Putamen (tissue), 1 donor: Measurements from ENCODE around the gene NLGN4Y.

Experiments
- DNase-seq: peaks from one replicate; pipeline ENCODE4 v3.0.0-alpha.2; 2016; ENCODE audit warnings: low spot score

NLGN4Y gene

GRCh38 chrY:14524272-14525231, at the start of gene NLGN4Y:
NLGN4Y (plus strand) TSS chrY:14524529; CDS start chrY:14622120, 97,591 bp downstream.
- peak; percentile 55 for DNase-seq

GRCh38 chrY:14485935-14486334, 38.4 kb upstream of the NLGN4Y start:
- no peak for DNase-seq

- DNase-seq = no peak
These were observed 34.1 kb upstream of the NLGN4Y start for GRCh38 chrY:14490226-14490625.

- no peak for DNase-seq
These were observed 26.3 kb upstream of the NLGN4Y start for GRCh38 chrY:14498071-14498470.

- DNase-seq = no peak
These were observed 19.7 kb upstream of the NLGN4Y start for GRCh38 chrY:14504592-14504991.

GRCh38 chrY:14522379-14522950, 1.9 kb upstream of the NLGN4Y start:
- peak; percentile 58 for DNase-seq

- peak; percentile 4 for DNase-seq
These were observed 648 bp upstream of the NLGN4Y start for GRCh38 chrY:14523491-14524271.

GRCh38 chrY:14525315-14525714, 986 bp downstream of the NLGN4Y start:
- DNase-seq = peak; percentile 25

- DNase-seq = no peak
These were observed 4.0 kb downstream of the NLGN4Y start for GRCh38 chrY:14528361-14528760.

- no peak for DNase-seq
These were observed 12.4 kb downstream of the NLGN4Y start for GRCh38 chrY:14536703-14537102.

- no peak for DNase-seq
These were observed 19.2 kb downstream of the NLGN4Y start for GRCh38 chrY:14543506-14543905.

- no peak for DNase-seq
These were observed 57.0 kb downstream of the NLGN4Y start for GRCh38 chrY:14581294-14581693.

GRCh38 chrY:14586725-14587124, 62.4 kb downstream of the NLGN4Y start:
- DNase-seq = peak; percentile 3

- DNase-seq = no peak
These were observed 77.0 kb downstream of the NLGN4Y start for GRCh38 chrY:14601372-14601771.

- DNase-seq = no peak
These were observed 93.3 kb downstream of the NLGN4Y start for GRCh38 chrY:14617625-14618024.

GRCh38 chrY:14618513-14618912, 94.2 kb downstream of the NLGN4Y start:
- no peak for DNase-seq

GRCh38 chrY:14628208-14628607, 103.9 kb downstream of the NLGN4Y start:
- no peak for DNase-seq

- DNase-seq = no peak
These were observed 107.3 kb downstream of the NLGN4Y start for GRCh38 chrY:14631676-14632075.

GRCh38 chrY:14633718-14634117, 109.4 kb downstream of the NLGN4Y start:
- DNase-seq = no peak

- DNase-seq = no peak
These were observed 110.6 kb downstream of the NLGN4Y start for GRCh38 chrY:14634954-14635353.

- no peak for DNase-seq
These were observed 113.2 kb downstream of the NLGN4Y start for GRCh38 chrY:14637551-14637950.

GRCh38 chrY:14641853-14642252, 117.5 kb downstream of the NLGN4Y start:
- DNase-seq = no peak
